Stimulated activated CD8-positive, alpha-beta memory T cell treated with anti-CD3 and anti-CD28 coated beads, Interleukin-4, amount 100 ng/mL, for 24 hours (primary cell): ENCODE results near the gene MID1.

ENCODE experiments used
- DNase-seq: peaks from one replicate; pipeline ENCODE4 v3.0.0-alpha.2; 2020; ENCODE audit warnings: low read depth

The MID1 gene

GRCh38 chrX:10529344-10529743, 91.0 kb downstream of the MID1 start:
- no peak for DNase-seq

GRCh38 chrX:10526451-10526850, 93.9 kb downstream of the MID1 start:
- DNase-seq, result no peak

- no peak for DNase-seq
Measured at GRCh38 chrX:10525381-10526120, 94.8 kb downstream of the MID1 start.

- DNase-seq, result no peak
Measured at GRCh38 chrX:10524578-10524977, 95.8 kb downstream of the MID1 start.

GRCh38 chrX:10519761-10520160, 100.6 kb downstream of the MID1 start:
- no peak for DNase-seq

GRCh38 chrX:10519278-10519677, 101.1 kb downstream of the MID1 start:
- no peak for DNase-seq

- DNase-seq, result no peak
Measured at GRCh38 chrX:10518073-10518472, 102.3 kb downstream of the MID1 start.

GRCh38 chrX:10516781-10517322, 103.5 kb downstream of the MID1 start:
- DNase-seq, result no peak

GRCh38 chrX:10514891-10515290, 105.5 kb downstream of the MID1 start:
- DNase-seq, result no peak

- no peak for DNase-seq
Measured at GRCh38 chrX:10513974-10514373, 106.4 kb downstream of the MID1 start.

- DNase-seq, result no peak
Measured at GRCh38 chrX:10512741-10513140, 107.6 kb downstream of the MID1 start.

- DNase-seq, result no peak
Measured at GRCh38 chrX:10512258-10512657, 108.1 kb downstream of the MID1 start.

- no peak for DNase-seq
Measured at GRCh38 chrX:10509397-10509796, 111.0 kb downstream of the MID1 start.

- DNase-seq, result no peak
Measured at GRCh38 chrX:10508891-10509290, 111.5 kb downstream of the MID1 start.

GRCh38 chrX:10507876-10508275, 112.5 kb downstream of the MID1 start:
- no peak for DNase-seq

GRCh38 chrX:10507181-10507580, 113.2 kb downstream of the MID1 start:
- no peak for DNase-seq

GRCh38 chrX:10506781-10507180, 113.6 kb downstream of the MID1 start:
- DNase-seq, result no peak

GRCh38 chrX:10505726-10506125, 114.7 kb downstream of the MID1 start:
- DNase-seq, result no peak

GRCh38 chrX:10502961-10503360, 117.4 kb downstream of the MID1 start:
- no peak for DNase-seq

- DNase-seq, result no peak
Measured at GRCh38 chrX:10501611-10502010, 118.8 kb downstream of the MID1 start.

GRCh38 chrX:10496345-10496965, 123.9 kb downstream of the MID1 start:
- DNase-seq, result no peak

- DNase-seq, result no peak
Measured at GRCh38 chrX:10495677-10496076, 124.7 kb downstream of the MID1 start.

GRCh38 chrX:10492250-10492649, 128.1 kb downstream of the MID1 start:
- DNase-seq, result no peak

GRCh38 chrX:10486373-10486772, 134.0 kb downstream of the MID1 start:
- no peak for DNase-seq
